ENCODE results near the gene SNRK.

SNRK gene

GRCh38 chr3:43317461-43318316 lies 31.3 kb downstream of the SNRK start:
- DNase-seq, result no peak

DNA sequence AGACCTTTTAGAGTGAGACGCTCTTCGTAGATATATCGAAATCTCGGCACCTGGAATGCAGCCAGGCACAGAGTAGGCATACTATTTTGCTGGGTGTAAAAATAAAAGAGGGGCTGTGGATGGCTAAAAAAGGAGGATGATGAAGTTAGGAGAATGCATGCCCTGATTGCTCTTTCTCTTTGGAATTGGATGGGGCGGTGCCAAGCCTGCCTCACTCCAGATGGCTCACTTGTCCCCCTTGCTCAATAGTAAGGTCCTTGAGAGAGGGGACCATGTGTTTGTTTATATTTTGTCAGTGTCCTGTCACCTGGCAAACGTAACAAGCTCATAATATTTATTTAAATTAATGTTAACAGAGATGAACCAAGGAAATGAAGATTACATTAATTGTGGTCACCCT lies 33.0 kb downstream of the SNRK start:
- no peak for DNase-seq

- DNase-seq, result no peak
Observed at GRCh38 chr3:43319794-43320193, 33.5 kb downstream of the SNRK start.

DNA sequence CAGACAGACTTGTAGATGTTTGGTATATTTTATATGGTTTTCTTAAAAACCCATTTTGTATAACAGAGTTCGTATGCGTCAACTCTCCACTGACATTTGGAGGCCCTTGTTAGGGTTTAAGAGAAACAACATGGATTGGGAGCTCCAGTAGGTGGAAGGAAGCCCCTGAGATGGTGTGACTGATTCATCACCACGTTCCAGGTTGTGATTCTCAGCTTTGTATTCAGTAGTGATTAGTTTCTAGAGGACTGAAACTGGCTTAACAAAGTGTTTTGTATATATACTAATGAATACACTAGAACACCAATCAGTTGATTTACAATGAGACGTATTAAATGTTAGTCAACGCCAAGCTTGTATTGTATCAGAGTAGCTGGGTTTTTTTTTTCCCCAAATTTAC lies 33.9 kb downstream of the SNRK start:
- DNase-seq, result no peak

GRCh38 chr3:43323541-43323940 lies 37.2 kb downstream of the SNRK start:
- no peak for DNase-seq

DNA sequence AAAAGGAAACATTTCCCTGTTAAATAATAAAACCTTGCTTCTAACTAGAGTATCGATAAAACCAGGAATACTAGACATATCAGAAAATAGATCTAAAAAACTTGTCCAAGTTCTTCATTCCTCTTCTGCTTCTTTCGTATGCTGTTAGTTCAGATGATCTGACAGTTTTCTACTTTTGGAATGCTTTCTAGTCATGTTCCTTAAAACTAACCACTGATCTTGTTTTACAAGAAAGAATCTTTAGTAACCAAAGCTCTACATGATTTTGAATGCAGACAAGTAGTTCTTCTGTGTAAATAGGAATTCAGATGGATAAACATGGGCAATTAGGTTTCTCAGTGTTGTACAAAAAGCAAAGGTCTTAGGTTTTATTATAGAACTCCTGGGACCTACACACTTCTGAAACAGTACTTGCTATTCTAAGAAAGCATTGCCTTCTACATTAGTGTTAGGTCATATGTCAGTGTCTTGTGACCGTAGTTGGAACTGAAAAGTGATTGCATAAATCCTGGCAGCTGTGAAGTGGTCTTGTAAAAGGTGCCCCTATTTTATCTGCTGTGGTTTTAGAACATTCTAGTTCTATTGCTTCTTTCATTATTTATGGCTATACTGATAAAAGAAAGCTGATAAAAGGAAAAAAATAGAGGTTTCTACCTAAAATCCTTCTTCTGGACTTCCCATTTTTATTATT lies 40.7 kb downstream of the SNRK start:
- no peak for DNase-seq

- DNase-seq, result no peak
Observed at GRCh38 chr3:43327582-43327979, 41.2 kb downstream of the SNRK start.

DNA sequence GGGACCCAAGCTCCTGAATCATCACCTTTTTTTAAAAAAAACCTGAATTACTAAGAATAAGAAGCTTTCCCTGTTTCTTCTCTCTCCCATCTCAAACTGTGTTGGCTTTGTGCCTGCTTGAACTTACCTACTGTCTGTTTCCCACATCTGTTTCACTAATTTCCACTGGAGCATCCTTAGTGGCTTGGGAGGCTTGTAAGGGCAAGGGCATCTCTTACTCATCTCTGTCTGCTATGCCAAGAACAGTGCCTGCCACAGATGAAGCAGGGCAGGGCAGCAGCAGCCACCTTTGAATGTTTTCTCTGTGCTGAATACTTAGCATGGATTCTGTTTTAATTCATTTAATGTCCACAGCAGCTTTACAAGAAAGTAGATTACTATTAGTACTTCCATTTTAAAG lies 42.3 kb downstream of the SNRK start:
- DNase-seq, result no peak

DNA sequence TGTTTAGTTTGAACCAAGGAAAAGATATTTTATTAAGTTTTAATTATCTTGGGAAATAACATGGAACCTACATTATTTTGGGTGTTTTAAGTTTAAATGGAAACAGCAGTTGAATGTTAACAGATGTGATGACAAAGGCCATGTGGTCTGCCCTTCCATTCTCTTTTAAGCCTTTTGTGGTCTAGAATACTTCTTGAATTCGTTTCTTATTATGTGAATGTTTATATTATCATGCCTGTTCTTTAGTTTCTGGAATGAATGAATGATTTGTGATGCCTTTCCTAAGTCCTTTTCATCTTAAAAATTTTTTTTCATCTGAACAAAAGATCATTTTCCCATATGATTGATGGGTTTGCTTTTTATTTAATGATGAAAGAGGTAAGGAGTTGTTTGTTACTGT lies 44.6 kb downstream of the SNRK start:
- DNase-seq, result no peak

- no peak for DNase-seq
Observed at GRCh38 chr3:43331381-43331780, 45.0 kb downstream of the SNRK start.

DNA sequence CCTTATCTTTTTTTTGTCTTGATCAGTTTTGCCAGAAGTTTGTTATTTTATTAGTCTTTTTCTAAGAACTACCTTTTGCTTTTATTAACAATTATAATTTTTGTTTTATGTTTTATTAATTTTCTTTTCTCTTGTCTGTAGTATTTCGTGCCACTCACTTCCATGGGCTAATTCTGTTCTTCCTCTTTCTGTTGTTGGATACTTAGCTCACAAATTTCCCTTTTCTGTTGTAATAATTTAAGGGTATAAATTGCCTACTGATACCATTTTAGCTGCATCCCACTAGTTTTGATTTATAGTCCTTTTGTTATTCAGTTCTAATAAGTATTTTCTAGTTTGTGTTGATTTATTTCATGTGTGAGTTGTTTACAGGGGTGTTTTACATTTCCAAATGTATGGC lies 48.6 kb downstream of the SNRK start:
- DNase-seq, result no peak

DNA sequence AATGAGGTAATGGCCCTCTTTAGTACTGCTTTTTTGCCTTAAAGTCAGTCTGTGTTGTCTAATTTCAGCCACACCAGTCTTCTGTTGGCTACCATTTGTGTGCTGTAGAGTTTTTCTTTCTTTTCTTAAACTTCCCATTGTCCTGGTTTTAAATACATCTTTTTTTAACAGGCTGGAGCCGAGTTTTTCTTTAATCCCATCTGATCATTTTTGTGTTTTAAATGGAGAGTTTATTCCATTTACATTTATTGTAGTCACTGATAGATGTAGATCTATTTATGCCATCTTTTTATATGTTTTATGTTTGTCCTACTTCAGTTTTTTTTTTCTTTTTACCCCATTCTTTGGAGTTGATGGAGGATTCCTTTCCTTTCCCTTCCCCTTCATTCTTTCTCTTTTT lies 49.5 kb downstream of the SNRK start:
- no peak for DNase-seq

GRCh38 chr3:43338295-43338694 lies 52.0 kb downstream of the SNRK start:
- DNase-seq, result no peak

GRCh38 chr3:43340403-43340802 lies 54.1 kb downstream of the SNRK start:
- no peak for DNase-seq

DNA sequence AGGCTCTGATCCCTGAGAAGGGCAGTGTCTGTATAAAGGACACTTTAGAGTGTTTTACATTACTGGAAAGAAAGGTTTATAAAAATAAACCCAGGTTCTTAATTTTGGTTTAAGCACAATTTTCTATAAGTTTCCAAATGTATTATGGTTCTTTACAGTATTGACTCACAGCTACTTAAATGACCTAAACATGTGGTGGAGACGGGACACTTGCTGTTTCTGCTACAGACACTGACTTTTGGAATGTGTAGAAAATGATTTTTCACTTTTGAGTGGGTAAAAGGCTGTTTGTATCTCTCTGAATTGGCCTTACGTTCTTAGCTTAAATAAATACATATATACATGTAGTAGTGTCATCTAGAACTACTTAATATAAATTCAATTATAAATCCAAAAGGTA lies 55.4 kb downstream of the SNRK start:
- DNase-seq, result no peak

GRCh38 chr3:43343185-43343584 lies 56.8 kb downstream of the SNRK start:
- no peak for DNase-seq

DNA sequence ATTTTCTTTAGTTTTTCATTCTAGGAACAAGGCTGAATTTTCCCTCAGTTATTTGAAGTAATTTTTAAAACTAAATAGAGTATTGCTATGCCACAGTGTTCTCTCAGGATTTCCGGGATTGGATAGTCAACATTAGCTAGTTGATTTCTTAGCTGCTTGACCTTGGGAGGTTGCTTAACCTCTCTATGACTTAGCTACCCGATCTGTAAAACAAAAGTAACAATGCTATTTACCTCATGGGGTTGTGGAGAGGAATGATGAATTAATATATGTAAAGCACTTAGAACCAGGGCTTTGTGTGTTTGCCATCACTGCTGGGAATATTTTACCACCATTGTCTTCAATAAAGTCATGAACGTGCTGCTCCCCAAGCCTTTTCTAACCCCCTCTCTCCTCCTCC lies 57.5 kb downstream of the SNRK start:
- DNase-seq, result no peak

- no peak for DNase-seq
Observed at GRCh38 chr3:43344520-43344919, 58.2 kb downstream of the SNRK start.

- DNase-seq, result no peak
Observed at GRCh38 chr3:43345246-43345645, 58.9 kb downstream of the SNRK start.

DNA sequence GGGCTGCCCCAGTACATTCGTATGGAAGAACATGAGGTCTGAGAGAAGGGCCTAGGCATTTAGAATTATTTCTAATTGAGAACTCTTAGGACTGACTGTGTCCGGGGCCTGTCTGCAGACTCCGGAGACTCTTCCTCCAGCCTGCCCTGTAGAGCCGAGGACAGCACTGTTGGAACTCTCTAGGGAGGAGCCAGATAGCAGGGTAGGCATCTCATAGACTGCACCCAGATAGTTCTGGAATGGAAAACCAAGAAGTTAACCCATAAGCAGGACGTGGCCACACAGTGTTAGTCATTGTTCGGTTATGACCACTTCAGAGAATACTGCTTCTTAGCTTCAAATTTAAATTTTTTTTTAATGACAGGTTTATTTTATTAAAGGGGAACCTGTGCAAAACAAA lies 59.5 kb downstream of the SNRK start:
- peak; percentile 15 for DNase-seq

DNA sequence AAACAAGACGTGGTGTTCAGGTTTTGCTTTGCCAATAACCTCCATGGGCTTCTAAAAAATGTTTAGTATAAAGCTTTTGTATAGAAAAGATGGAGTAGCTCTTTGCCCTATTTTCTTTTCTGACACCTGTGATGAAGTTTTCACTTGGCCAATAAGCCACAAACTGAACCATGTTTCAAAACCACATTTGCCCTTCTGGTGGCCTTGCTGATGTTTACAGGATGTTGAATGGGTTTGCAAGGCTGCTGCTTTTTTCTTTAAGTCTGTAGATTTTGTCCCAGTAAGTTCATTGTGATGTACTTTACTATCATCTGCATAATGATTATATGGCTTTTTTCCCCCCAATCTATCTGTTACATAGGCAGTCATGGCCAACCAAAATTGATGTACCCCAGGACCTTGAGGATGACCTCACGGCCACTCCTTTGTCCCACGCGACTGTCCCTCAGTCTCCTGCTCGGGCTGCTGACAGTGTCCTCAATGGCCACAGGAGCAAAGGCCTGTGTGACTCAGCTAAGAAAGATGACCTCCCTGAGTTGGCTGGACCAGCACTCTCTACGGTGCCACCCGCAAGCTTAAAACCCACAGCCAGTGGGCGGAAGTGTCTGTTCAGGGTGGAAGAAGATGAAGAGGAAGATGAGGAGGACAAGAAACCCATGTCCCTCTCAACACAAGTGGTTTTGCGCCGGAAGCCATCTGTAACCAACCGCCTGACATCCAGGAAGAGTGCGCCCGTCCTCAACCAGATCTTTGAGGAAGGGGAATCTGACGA lies 60.8 kb downstream of the SNRK start:
- no peak for DNase-seq

DNA sequence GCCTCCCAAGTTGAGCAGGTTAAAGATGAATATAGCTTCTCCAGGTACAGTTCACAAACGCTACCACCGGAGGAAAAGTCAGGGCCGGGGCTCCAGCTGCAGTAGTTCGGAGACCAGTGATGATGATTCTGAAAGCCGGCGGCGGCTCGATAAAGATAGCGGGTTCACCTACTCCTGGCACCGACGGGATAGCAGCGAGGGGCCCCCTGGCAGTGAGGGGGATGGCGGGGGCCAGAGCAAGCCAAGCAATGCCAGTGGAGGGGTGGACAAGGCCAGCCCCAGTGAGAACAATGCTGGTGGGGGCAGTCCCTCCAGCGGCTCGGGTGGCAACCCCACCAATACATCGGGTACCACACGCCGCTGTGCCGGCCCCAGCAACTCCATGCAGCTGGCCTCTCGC lies 61.4 kb downstream of the SNRK start:
- DNase-seq, result no peak

DNA sequence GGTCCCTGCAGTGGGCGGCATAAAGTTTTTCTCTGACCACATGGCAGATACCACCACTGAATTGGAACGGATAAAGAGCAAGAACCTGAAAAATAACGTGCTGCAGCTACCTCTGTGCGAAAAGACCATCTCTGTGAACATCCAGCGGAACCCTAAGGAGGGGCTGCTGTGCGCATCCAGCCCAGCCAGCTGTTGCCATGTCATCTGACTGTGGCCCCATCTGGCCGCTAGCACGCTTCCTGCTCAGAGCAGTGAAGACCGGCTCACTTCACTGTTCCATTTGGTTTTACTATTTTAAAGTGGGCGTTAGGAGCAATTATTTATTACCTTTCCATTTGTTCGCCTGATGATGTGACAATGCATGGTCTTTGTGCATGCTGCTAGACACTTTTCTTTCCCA lies 62.0 kb downstream of the SNRK start:
- no peak for DNase-seq

Measured in activated CD4-positive, alpha-beta T cell treated with anti-CD3 and anti-CD28 coated beads for 48 hours (primary cell).